Hepatocyte (in vitro differentiated cells): ENCODE data around the gene CLMP.

Source experiments
- CTCF ChIP-seq: fragments of 200-600 bp; sonication (generic); IDR thresholded peaks from 2 replicates; pipeline ENCODE4 v1.5.1; 2016; ENCODE audit warnings: antibody characterized with exemption, mild to moderate bottlenecking; ENCODE audit not compliant: poor library complexity
- EZH2 ChIP-seq: fragments of 200-600 bp; sonication (generic); IDR thresholded peaks from 2 replicates; pipeline ENCODE4 v1.6.1; 2016; ENCODE audit warnings: antibody characterized with exemption, mild to moderate bottlenecking, borderline replicate concordance
- EZH2phosphoT487 ChIP-seq: fragments of 200-600 bp; sonication (generic); IDR thresholded peaks from one replicate; pipeline ENCODE4 v1.6.1; 2018; ENCODE audit warnings: antibody characterized with exemption, mild to moderate bottlenecking, low read depth, moderate library complexity; ENCODE audit not compliant: unreplicated experiment, severe bottlenecking

GRCh38 chr11:123159183-123159857 lies 35.7 kb downstream of the CLMP start:
- TF ChIP-seq CTCF (no peak), EZH2phosphoT487 (no peak), EZH2 (no peak)
